HG03135 (cell line): ENCODE measurements around the gene WDPCP.
"Not testable (repeated sequence)": the region's sequence is repeated elsewhere in the genome, so short reads cannot be mapped to it uniquely, and the experiment has no call there.

ENCODE experiments used
- ATAC-seq: cut with Tn5 transposase; IDR thresholded peaks from one replicate; pipeline ENCODE4 v1.9.1; 2021; ENCODE audit warnings: mild to moderate bottlenecking, moderate library complexity; ENCODE audit not compliant: unreplicated experiment

Gene WDPCP

DNA sequence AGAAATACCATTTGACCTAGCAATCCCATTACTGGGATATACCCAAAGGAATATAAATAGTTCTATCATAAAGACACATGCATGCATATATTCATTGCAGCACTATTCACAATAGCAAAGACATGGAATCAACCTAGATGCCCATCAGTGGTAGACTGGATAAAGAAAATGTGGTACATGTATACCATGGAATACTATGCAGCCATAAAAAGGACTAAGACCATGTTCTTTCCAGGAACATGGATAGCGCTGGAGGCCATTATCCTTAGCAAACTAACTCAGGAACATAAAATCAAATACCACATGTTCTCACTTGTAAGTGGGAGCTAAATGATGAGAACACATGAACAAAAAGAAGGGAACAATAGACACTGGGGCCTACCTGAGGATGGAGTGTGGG, 119.0 kb downstream of the WDPCP start:
- ATAC-seq: not testable (repeated sequence)

DNA sequence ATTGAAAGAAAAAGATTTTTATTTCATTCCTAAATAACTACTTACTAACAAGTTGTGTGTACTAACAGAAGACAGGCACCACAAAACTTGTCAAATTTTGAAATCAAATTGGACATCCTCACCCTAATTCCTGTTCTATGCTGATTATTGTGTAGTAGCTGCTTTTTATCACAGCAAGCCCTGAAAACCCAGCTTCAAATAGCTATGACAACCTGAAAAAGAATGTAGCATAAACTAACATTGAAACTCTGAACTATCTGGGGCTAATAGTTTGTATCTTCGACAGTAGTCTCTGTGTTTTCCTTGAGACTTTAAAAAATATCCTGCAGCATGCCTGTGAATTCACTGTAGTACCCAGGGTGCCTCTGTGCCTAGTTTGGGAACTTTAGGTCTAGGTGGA, 122.6 kb downstream of the WDPCP start:
- ATAC-seq: no peak

DNA sequence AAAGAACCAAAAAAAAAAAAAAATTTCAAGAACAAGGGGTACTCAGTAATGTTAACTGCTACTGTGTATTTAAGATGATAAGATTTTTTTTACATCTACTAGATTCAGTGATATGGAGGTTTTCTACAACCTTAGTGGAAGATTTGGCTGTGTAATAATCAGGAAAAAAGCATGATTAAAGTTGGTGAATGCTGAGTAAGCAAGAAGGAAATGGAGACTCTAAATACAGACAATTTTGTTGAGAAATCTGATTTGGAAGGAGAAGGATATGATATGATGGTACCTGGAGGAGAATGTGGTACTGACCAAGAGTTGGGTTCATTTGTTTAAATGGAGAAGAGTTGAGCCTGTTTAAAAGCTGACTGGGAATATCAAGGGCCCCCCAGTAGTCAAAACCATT, 125.1 kb downstream of the WDPCP start:
- ATAC-seq: no peak

DNA sequence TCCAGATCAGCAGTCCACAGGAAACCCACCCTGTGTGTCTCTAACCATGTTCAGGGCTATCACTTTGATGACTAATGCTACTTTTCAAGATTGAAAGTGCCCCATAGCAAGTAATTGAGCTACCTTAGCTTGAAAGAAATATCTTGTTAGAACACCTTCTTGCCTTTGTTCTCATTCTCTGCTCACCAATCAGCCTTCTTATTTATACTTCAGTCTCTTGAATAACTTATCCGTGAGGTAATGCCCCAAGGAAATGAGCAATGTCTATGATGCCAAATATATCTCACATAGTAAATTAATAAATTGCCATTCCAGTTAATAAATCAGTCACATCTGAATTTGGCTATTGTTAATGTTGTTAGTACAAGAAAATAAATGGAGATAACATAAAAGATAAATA, 141.6 kb downstream of the WDPCP start:
- ATAC-seq: no peak

DNA sequence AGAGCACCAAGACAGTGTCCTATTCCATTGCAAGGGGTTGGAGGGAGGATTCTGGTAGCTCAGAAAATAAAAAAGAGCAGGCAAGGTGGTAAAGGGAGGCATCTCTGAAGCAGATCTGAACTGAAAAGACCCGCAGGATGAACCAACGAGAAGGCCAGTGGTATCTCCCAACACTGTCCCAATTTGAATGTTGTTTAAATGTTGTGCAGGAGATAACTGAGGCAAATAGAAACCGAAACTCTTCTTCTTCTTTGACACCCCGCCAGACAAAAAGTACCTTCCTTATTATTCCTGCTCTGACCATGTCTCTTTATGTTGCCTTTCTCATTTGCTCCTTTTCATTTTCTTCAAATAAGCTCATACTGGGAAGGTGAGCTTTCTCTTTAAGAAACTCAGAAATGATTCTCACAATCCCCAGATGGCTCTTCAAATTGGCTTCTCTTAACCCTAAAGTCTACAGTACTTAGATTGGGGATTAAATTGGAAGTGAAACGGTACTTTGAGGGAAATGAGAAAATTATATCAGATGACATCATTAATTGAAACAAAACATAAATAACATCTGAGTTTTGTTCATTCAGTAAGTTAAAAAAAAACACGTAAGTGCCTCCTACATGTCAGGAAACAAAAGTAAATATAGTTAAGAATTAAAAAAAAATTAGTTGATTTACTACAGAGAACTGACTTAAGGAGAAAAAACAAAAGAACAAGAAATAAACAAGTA, 143.6 kb downstream of the WDPCP start:
- ATAC-seq: no peak

DNA sequence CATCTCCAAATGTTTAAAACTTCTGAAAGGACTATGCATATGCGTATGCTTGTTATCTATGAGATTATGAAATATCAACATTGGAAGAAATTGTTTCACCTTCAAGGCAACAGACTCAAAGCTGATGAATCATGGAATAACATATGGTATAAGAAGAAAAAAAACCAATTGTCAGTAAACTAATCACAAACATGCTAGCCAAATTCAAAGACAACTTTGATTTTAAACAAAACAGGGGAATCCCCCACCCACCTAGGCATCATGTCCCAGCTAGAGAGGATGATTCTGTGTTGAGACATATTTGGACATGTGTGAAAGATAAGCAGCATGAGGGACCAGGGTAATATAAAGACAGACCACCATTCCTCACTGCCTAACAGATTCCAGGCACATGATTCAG, 147.7 kb downstream of the WDPCP start:
- no peak for ATAC-seq

DNA sequence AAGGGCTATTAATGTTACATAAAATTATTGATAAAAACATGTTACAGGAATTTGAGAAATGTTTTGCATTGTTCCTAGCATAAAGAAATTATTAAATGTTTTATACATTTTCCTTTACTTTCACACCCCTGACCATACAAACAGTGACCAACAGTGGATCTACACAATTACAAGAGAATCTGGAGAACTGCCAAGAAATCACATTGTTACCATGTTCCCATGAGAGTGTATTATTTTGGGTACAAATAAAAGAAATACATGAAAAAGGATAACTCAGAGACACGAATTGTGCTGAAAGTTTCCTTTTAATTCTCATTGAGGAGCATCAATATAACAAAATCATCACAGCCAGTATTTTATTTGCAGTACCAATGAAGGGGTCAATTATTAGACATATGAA, 150.1 kb downstream of the WDPCP start:
- no peak for ATAC-seq

DNA sequence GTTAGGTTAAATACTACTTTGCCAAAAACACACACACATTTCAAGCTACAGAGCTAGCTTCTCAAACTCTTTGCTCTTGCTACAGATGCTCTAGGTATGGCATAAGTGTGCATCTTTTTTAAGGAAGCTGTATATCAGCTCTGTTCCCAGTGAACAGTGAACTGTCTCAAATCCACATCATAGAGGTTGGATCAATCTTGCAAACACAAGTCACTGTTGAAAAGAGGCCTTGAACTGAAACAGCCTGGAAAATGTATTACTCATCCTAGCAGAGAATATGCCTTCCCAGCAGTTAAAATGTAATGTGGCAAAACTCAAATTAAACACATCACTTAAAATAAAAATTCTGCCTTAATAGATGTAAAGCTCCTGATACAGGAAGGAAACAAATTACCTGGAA, 151.8 kb downstream of the WDPCP start:
- no peak for ATAC-seq

DNA sequence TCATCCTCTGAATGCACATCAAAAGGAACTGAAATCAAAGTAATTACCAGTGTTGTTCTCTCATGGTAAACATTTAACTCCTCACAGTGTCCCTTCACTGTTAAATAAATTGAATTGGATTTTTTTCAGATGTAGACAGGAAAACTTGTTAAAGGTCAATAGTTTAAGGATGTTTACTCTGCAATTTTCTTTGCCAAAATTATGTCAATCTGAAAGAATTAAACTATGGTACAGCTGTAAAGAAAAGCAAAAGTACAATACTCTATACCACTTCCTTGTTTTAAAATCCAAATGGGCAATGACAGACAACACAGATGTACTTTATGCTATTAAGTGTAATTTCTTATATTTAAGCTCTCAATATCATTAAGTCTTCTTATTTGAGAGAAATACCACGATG, 153.2 kb downstream of the WDPCP start:
- no peak for ATAC-seq

DNA sequence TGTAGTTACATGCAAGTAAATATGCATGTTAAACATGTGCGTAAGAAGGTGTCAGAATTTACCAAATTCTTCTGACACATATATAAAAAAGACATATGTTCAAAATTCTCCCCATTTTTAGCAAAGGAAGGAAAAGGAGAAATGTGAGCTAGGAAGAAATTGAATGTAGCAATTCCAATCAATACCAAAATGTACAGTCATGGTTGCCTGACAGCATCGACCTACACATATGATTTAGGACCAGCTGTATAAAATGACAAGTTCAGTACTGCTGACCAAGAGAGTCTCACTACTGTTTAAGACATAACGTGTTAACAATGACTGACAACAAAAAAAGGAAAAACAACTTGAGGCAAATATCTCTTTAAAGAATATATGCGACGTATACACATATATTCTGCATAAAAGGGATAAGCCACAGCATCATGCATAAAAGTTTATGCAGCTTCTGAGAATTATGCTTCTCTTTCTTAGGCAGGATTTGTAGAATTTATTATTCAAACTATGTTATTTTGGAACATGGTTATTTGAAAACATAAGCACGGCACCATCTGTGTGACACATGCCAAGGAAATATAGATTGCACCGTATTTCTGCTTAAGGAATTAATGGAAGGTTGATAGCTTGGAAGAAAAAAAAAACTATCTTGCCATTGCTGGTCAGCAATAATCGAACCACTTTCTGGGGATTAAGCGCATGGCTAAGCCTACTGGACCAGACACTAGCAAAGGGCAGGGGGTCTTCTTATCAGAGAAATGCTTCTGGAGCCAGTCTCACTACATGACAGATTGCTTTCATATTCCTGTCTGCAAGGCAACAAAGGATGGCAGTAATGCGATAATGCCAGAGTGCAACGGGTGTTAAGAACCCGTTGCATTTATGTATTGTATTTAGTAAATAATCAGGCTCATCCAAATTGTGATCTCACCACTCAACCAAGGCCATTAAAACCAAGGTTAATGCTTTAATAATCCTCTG, 154.0 kb downstream of the WDPCP start:
- no peak for ATAC-seq

DNA sequence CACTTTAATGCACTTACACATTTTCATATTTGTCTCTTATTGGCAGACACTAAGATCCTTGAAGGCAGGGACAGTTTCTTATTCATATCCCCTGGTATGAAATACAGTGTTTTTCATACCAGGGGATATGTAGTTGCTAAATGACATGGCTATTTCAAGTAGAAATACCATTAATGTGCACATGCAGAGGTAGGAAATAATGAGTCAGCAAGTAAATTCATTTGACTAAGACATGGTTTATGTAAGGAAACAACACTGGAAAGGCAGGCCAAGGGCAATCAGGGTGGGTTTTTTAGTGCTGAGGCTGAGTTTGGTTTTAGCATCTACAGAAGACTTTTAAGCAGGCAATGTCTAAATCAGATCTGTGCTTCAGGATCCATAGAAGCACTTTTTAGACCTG, 155.9 kb downstream of the WDPCP start:
- no peak for ATAC-seq

DNA sequence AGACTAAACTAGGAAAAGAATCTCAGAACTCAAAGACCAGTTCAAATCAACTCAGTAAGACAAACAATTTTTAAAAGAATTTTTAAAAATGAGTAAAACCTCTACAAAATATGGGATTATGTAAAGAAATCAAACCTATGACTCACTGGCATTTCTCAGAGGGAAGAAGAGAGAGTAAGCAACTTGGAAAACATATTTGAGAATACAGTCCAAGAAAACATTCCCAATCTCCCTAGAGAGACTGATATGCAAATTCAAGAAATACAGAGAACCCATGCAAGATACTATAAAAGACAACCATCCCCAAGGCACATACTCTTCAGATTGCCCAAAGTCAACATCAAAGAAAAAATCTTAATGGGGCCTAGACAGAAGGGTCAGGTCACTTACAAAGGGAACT, 162.7 kb downstream of the WDPCP start:
- ATAC-seq: no peak

DNA sequence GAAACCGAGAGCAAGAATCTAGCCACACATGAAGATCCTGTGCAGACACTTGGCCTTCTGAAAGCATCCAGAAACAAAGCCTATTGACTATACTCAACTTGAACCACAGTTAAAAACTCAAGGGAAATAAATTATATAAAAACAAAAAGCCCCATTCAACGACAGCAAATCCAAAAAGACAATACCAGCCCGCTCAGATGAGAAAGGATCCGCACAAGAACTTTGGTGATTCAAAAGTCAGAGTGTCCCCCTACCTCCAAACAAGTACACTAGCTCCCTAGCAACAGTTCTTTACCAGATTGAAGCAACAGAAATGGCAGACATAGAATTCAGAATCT, 163.2 kb downstream of the WDPCP start:
- no peak for ATAC-seq

DNA sequence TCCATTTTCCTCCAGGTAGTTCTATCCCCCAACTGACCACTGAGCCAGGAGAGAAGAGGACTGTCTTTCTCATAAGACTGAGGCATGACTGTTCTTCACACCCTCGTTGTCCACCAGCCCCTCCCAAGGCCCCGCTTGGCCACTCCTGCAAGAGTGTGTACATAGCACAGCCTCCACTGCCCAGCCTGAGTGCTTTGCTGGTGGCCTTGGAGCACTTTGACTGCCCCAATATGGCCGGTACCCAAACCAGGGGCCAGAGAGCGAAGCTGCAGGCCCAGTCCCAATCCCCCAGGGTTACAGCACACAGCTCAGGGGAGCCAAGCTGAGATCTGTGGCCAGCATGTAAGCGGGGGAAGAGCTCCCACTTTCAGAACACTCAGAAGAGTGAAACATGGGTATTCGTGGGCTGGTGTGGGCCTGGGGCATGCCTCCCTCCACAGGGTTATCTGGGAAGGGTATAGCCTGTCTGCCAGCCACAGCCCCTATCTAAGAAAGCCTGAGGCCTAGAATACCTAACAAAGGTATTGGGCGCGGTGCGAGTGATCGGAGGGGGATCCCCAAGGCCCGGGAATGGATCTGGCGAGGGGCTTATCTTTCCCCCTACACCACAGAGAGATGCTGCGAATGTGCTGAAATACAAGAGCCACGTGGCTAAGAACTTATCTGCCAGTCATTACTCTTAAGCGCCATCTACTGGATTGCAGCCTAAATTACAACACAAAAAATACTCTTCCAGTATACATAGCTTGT, 163.8 kb downstream of the WDPCP start:
- ATAC-seq: peak; percentile 75

DNA sequence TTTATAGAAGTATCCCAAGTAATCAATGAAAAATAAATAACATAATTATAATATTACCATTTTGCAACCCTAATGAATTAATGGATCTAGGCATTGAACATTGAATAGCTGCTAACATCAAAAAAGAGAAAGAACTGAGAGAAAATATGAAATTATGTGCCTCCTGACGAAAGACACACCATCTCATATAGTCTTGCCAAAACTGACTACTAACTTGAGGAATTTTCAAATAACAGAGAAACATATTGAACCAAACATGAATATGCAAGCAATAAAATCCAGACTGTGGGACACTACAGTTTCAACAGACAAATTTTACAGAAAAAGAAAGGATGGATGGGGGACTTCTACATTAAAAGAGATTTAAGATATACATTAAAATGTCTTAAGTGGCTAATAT, 165.7 kb downstream of the WDPCP start:
- ATAC-seq: no peak

DNA sequence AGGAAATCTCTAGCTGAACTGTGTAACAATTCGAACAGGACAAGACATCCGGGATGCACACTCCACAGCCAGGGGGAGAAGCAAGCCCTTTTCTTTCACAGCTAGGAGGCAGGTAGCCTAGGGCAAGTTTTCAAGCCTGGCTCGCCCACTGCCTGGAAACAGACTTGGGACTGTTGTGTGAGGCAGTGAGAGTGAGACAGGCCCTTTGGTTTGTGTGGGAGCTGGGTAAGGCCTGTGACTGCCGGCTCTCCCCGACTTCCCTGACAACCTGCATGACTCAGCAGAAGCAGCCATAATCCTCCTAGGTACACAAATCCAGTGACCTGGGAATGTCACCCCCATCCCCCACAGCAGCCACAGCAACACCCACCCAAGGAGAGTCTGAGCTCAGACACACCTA, 179.7 kb downstream of the WDPCP start:
- ATAC-seq: no peak

DNA sequence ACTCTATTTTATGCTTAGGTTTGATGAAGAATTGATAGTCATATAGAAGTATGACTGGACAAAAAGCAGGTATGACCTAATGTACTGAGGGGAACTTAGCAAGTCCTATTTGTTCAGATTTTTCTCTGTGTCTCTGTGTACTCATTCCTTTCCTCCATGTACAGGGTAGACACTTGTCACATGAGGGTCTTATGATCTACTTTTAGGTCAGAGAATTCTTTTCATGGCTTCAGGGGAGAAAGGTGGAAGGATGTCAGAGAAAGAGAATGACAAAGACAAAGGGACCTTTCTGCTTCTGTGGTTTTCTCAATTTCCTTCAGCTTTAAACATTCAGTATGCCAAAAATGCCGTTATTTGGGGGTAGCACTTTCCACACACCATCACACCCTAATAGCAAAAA, 181.6 kb downstream of the WDPCP start:
- no peak for ATAC-seq

DNA sequence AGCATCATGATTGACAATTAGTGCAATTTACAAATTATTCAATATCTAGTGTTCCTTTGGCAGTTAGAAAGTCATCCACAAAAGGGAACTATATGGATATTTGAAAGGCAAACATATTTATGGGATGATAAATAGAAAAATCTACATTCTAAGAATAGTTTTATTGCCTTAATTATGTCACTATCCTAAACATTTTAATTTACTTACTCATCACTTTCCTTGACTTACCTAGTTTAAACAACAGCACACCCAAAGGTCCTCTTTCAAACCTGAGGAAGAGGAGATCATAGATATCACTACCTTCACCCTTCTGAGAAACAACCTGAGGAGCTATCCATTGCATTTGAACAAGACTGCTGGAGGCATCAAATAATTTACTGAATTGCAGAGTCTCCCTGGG, 184.5 kb downstream of the WDPCP start:
- no peak for ATAC-seq

DNA sequence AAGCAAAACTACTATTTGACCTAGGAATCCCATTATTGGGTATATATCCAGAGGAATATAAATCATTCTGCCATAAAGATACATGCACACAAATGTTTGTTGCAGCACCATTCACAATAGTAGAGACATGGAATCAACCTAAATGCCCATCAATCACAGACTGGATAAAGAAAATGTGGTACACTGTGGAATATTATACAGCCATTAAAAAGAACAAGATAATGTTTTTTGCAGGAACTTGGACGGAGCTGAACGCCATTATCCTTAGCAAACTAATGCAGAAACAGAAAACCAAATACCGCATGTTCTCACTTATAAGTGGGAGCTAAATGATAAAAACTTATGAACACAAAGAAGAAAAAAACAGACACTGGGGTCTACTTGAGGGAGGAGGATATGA, 185.4 kb downstream of the WDPCP start:
- ATAC-seq: not testable (repeated sequence)

DNA sequence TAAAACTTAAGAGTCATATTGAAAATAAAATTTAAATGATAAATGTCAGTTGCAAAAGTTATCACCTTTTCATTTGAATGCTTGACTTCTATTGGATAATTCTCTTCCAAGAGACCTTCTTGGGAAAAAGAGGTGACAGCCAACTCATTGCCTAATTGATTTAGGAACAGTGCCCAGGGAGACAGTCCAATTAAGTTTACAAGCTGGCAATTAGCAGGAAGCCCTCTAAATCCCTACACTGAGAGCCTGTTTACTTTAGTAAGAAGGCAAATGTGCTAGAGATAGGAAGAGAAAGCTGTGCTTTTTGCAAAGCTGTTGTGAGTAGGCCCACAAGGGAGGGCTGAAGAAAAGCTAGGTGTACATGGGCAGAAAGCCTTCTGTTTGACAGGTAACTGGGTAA, 189.1 kb downstream of the WDPCP start:
- ATAC-seq: no peak

DNA sequence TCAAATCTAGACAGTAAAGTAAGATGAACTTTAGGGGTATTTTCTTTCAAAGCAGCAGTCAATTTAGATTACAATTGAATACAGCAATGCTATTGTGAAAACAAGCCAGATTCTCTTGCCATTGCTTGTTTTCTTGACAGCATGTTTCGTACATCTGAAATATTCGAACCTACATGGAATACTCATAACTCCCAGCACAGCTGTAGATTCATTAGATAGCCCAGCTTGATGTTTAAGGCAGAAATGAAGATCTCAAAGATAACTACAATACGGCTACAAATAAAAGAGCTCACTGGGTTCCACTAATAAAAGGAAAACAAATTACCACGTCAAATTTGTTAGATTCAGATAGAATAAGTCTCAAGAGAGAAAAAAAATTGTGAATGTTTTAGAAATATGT, 208.8 kb downstream of the WDPCP start:
- no peak for ATAC-seq

DNA sequence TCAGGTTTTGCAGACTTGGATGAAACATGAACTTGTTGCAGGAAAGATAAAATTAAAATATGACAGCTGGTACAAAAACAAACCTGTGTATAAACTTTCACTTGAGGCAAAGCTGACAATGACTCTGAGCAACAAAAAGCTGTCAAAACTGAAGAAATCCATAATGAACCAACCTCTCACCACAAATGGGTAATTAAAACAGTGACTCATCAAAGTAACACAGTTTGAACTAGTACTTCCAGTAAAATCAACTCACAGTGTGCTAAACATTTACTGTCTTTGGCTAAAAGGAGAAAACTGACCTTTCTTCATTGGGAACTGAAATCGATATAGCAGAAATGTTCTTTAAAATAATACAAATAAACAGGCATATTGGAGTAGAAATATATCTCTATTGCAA, 209.7 kb downstream of the WDPCP start:
- ATAC-seq: no peak
